ENCODE results near the gene DDX11.
"Not testable (repeated sequence)": the region's sequence is repeated elsewhere in the genome, so short reads cannot be mapped to it uniquely, and the experiment has no call there.

DDX11 gene

GRCh38 chr12:31066196-31066595, 7.5 kb upstream of the DDX11 start:
- DNase-seq (ENCODE audit: low read depth in 4 of 4, low spot score in 1 of 4): not testable (repeated sequence)

GRCh38 chr12:31067656-31068055, 6.0 kb upstream of the DDX11 start:
- not testable (repeated sequence) for DNase-seq (ENCODE audit: low read depth in 4 of 4, low spot score in 1 of 4)

GRCh38 chr12:31070971-31071740, 2.5 kb upstream of the DDX11 start:
- DNase-seq (ENCODE audit: low read depth in 4 of 4, low spot score in 1 of 4): not testable (repeated sequence)

- not testable (repeated sequence) for DNase-seq (ENCODE audit: low read depth in 4 of 4, low spot score in 1 of 4)
Observed at GRCh38 chr12:31072962-31073361, 698 bp upstream of the DDX11 start.

GRCh38 chr12:31074333-31074874, 744 bp downstream of the DDX11 start:
- DNase-seq (ENCODE audit: low read depth in 4 of 4, low spot score in 1 of 4): peak in 1 of 4 experiments; percentile 5

GRCh38 chr12:31076150-31076549, 2.5 kb downstream of the DDX11 start:
- DNase-seq (ENCODE audit: low read depth in 4 of 4, low spot score in 1 of 4): not testable (repeated sequence)

- DNase-seq (ENCODE audit: low read depth in 4 of 4, low spot score in 1 of 4): not testable (repeated sequence)
Observed at GRCh38 chr12:31077095-31077494, 3.4 kb downstream of the DDX11 start.

- not testable (repeated sequence) for DNase-seq (ENCODE audit: low read depth in 4 of 4, low spot score in 1 of 4)
Observed at GRCh38 chr12:31077998-31078397, 4.3 kb downstream of the DDX11 start.

- not testable (repeated sequence) for DNase-seq (ENCODE audit: low read depth in 4 of 4, low spot score in 1 of 4)
Observed at GRCh38 chr12:31079421-31079820, 5.8 kb downstream of the DDX11 start.

GRCh38 chr12:31080221-31080620, 6.6 kb downstream of the DDX11 start:
- not testable (repeated sequence) for DNase-seq (ENCODE audit: low read depth in 4 of 4, low spot score in 1 of 4)

- DNase-seq (ENCODE audit: low read depth in 4 of 4, low spot score in 1 of 4): not testable (repeated sequence)
Observed at GRCh38 chr12:31081274-31081673, 7.6 kb downstream of the DDX11 start.

- not testable (repeated sequence) for DNase-seq (ENCODE audit: low read depth in 4 of 4, low spot score in 1 of 4)
Observed at GRCh38 chr12:31084241-31084640, 10.6 kb downstream of the DDX11 start.

GRCh38 chr12:31086032-31086431, 12.4 kb downstream of the DDX11 start:
- DNase-seq (ENCODE audit: low read depth in 4 of 4, low spot score in 1 of 4): not testable (repeated sequence)

- not testable (repeated sequence) for DNase-seq (ENCODE audit: low read depth in 4 of 4, low spot score in 1 of 4)
Observed at GRCh38 chr12:31087486-31087885, 13.8 kb downstream of the DDX11 start.

GRCh38 chr12:31087956-31088355, 14.3 kb downstream of the DDX11 start:
- not testable (repeated sequence) for DNase-seq (ENCODE audit: low read depth in 4 of 4, low spot score in 1 of 4)

GRCh38 chr12:31089072-31089471, 15.4 kb downstream of the DDX11 start:
- no peak for DNase-seq (ENCODE audit: low read depth in 4 of 4, low spot score in 1 of 4)

GRCh38 chr12:31091629-31092028, 18.0 kb downstream of the DDX11 start:
- not testable (repeated sequence) for DNase-seq (ENCODE audit: low read depth in 4 of 4, low spot score in 1 of 4)

- DNase-seq (ENCODE audit: low read depth in 4 of 4, low spot score in 1 of 4): not testable (repeated sequence)
Observed at GRCh38 chr12:31092718-31093117, 19.1 kb downstream of the DDX11 start.

GRCh38 chr12:31095080-31095860, 21.6 kb downstream of the DDX11 start:
- not testable (repeated sequence) for DNase-seq (ENCODE audit: low read depth in 4 of 4, low spot score in 1 of 4)

- not testable (repeated sequence) for DNase-seq (ENCODE audit: low read depth in 4 of 4, low spot score in 1 of 4)
Observed at GRCh38 chr12:31096251-31097065, 22.8 kb downstream of the DDX11 start.

GRCh38 chr12:31097819-31098218, 24.2 kb downstream of the DDX11 start:
- DNase-seq (ENCODE audit: low read depth in 4 of 4, low spot score in 1 of 4): not testable (repeated sequence)

All from stimulated activated CD4-positive, alpha-beta T cell treated with anti-CD3 and anti-CD28 coated beads, Interleukin-1b, Interleukin-23, amount 100 ng/mL, for 24 hours (primary cell).